Astrocyte of the spinal cord (primary cell): ENCODE data around the gene GMPS.
"Not testable (repeated sequence)": the region's sequence is repeated elsewhere in the genome, so short reads cannot be mapped to it uniquely, and the experiment has no call there.

ENCODE experiments used
- DNase-seq: peaks from one replicate; pipeline ENCODE4 v3.0.0; 2011; ENCODE audit warnings: low read depth, low spot score
- H3K4me3 ChIP-seq: 2 replicates; pipeline ENCODE4 v1.5.1; 2011; ENCODE audit warnings: low read depth, mild to moderate bottlenecking, low read length, moderate library complexity
- in situ Hi-C: cut with HindIII; loops from 2 replicates; pipeline ENCODE4 v1.10.0; 2017; ENCODE audit warnings: low sequenced_read_pairs
- TF ChIP-seq, protein P1 (sequence below): IDR thresholded peaks from 2 replicates; pipeline ENCODE4 v1.5.1; 2012; ENCODE audit warnings: low read depth, mild to moderate bottlenecking, low read length, inconsistent platforms

The GMPS gene

DNA sequence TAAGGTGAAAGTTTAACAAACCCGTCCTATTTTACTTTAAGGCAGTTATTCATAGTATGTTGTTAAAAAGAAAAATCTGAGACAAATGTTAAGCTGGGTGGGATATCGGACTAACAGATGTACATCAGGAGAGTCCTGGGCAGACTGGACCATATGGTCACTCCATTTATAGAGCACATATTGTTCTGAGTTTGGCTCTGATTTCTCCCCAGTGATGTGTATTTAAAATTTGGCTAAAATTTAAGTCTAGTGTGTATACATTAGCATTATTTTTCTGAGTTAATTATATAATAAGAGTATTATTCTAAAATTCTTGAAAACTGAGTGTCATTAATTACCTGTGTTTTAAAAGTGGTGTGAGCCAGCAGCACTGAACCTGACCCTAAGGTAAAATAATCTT lies 6.1 kb downstream of the GMPS start:
- TF ChIP-seq, protein P1, sequence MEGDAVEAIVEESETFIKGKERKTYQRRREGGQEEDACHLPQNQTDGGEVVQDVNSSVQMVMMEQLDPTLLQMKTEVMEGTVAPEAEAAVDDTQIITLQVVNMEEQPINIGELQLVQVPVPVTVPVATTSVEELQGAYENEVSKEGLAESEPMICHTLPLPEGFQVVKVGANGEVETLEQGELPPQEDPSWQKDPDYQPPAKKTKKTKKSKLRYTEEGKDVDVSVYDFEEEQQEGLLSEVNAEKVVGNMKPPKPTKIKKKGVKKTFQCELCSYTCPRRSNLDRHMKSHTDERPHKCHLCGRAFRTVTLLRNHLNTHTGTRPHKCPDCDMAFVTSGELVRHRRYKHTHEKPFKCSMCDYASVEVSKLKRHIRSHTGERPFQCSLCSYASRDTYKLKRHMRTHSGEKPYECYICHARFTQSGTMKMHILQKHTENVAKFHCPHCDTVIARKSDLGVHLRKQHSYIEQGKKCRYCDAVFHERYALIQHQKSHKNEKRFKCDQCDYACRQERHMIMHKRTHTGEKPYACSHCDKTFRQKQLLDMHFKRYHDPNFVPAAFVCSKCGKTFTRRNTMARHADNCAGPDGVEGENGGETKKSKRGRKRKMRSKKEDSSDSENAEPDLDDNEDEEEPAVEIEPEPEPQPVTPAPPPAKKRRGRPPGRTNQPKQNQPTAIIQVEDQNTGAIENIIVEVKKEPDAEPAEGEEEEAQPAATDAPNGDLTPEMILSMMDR = no peak
- DNase-seq = no peak
- in situ Hi-C loops = no loop called here
- H3K4me3 ChIP-seq = no peak overlapping the region

DNA sequence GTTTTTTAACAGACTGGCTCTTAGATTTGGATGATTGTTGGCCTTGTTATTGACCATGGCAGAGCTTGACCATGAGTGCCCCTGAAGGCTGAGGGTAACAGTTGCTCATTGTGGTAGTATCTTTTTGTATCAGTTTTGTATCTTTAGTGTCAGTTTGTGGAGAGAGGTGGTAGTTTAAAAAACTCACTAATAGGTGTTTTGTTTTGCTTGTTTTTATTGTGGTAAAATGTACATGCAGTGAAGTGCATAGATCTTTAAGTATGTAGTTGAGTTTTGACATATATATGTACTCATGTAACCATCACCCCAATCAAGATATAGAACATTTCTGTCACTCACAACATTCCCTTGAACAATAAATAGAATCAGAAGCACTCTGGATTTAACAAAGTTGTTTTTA lies 9.8 kb downstream of the GMPS start:
- in situ Hi-C loops = no loop called here
- TF ChIP-seq, protein P1 = no peak
- no peak for DNase-seq
- no peak overlapping the region for H3K4me3 ChIP-seq

DNA sequence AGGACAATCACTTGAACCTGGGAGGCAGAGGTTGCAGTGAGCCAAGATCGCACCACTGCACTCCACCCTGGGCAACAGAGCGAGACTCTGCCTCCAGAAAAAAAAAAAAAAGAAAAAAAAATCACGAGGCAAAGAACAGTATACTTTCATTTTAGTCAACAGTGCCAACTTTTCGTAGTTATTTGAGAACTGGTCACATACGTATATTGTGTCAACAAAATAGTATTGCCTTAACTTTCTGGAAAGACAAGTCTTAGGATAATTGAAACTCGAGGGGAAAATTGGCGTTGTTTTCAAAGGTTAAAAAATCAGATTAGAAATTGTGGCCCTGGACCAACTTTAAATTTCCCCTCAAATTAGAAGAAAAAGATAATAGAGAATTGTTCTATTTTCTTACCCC lies 13.8 kb downstream of the GMPS start:
- TF ChIP-seq, protein P1 = no peak
- in situ Hi-C loops = no loop called here
- H3K4me3 ChIP-seq = no peak overlapping the region
- no peak for DNase-seq

DNA sequence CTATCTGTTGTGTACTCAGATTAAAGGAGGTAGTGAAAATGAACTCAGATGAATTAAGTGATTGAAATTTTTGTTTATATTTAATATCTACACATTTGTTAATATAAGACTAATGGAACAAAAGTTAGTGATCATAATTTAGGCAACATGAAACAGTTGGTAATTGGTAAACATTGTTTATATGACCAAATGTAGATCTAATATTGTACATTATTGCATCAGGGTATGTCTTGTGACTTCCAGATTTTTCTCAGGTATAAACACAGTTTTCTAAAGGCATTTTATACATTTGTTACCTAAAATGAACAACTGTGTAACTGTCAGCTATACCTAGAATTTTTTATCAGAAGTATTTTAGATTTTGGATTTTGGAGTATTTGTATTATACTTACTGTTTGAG lies 14.8 kb downstream of the GMPS start:
- H3K4me3 ChIP-seq = no peak overlapping the region
- in situ Hi-C loops = no loop called here
- DNase-seq = no peak
- TF ChIP-seq, protein P1 = no peak

DNA sequence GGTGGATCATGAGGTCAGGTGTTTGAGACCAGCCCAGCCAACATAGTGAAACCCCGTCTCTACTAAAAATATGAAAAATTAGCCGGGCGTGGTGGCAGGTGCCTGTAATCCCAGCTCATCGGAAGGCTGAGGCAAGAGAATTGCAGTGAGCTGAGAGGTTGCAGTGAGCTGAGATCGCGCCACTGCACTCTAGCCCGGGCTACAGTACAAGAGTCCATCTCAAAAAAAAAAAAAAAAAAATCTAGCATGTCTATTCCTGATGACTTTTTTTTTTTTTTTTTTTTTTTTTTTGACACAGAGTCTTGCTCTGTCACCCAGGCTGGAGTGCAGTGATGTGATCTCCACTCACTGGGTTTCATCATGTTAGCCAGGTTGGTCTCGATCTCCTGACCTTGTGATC lies 15.9 kb downstream of the GMPS start:
- DNase-seq, H3K4me3 ChIP-seq, in situ Hi-C loops: not testable (repeated sequence)

DNA sequence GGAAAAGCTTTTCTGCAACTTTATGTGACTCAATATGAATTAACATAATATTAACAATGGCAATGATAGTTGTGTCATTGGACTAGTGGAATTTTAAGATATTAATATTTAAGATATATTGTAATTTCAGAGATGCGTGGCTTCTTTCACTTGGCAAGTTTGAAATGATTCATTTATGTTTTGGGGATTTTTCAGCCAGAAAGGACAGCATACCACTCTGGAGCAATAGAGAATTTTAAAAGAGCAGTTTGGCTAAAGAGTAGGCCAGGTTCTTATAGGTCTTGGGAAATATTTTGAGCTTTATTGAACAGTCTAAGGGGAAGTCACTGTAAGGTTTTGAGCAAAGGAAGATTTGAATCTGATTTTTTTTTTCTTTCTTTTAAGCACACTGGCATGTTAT lies 16.5 kb downstream of the GMPS start:
- no peak for DNase-seq
- in situ Hi-C loops = no loop called here
- TF ChIP-seq, protein P1 = no peak
- H3K4me3 ChIP-seq = no peak overlapping the region

DNA sequence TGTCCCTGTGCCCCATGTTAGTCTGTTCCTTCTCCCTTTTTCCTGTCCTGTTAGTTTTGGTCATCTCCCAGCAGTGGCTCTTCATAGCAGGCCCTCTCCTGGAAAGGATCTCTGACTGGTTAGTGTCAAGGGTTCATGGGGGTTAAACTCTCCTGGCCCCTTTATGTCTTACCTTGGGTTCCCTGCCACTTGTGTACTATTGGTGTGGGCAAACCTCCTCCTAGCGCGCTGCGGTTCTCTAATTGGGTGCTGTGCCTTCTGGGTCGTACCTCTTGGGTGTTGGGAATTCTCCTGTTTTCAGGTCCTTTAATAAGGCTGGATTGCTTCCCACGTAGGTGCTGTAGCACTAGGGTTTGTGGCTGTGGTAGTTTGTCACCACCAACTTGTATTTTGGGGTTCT lies 18.8 kb downstream of the GMPS start:
- no peak for DNase-seq
- TF ChIP-seq, protein P1 = no peak
- in situ Hi-C loops = no loop called here
- H3K4me3 ChIP-seq = no peak overlapping the region
